K562 (cell line): ENCODE data around the gene IL27RA. TPM values are rescaled to one million over a fixed set of nuclear protein-coding genes. Genes with fewer than 3 reads are reported as not detected.

Experiments used
- ARID4B ChIP-seq: sonication (generic); formaldehyde crosslinking; IDR thresholded peaks from 2 replicates; pipeline ENCODE4 v1.8.0; 2022; ENCODE audit warnings: mild to moderate bottlenecking, missing genetic modification reagents
- CHD1 ChIP-seq: fragments of 200-600 bp; sonication (generic); IDR thresholded peaks from one replicate; pipeline ENCODE4 v1.6.1; 2012; ENCODE audit warnings: mild to moderate bottlenecking, moderate library complexity, low read length, inconsistent platforms
- CREB1 ChIP-seq, 2 experiments: sonication (generic) in 1 of 2; formaldehyde crosslinking in 1 of 2; IDR thresholded peaks; 2 replicates each; pipeline versions ENCODE4 v1.6.1 to v1.8.0; 2012 to 2022; ENCODE audit warnings: inconsistent platforms in 1 of 2, mild to moderate bottlenecking in 1 of 2, missing genetic modification reagents in 1 of 2, moderate library complexity in 1 of 2
- ELF2 ChIP-seq: fragments of 250-450 bp; sonication (Bioruptor Pico); IDR thresholded peaks from 2 replicates; pipeline ENCODE4 v1.5.0; 2021; ENCODE audit warnings: mild to moderate bottlenecking
- HDAC1 ChIP-seq, 2 experiments: fragments of 450-650 bp; IDR thresholded peaks; 2 replicates each; pipeline ENCODE4 v1.6.1; 2016 to 2017; ENCODE audit warnings: inconsistent platforms in 1 of 2, mild to moderate bottlenecking in 1 of 2, moderate library complexity in 1 of 2
- HDGF ChIP-seq: fragments of 450-650 bp; IDR thresholded peaks from 2 replicates; pipeline ENCODE4 v1.6.1; 2016
- HSF4 ChIP-seq: fragments of 250-450 bp; sonication (Bioruptor Pico); IDR thresholded peaks from 2 replicates; pipeline ENCODE4 v2.1.2; 2022; ENCODE audit warnings: mild to moderate bottlenecking, moderate library complexity, borderline replicate concordance
- NCOA4 ChIP-seq: fragments of 450-650 bp; IDR thresholded peaks from 2 replicates; pipeline ENCODE4 v1.6.1; 2018; ENCODE audit warnings: mild to moderate bottlenecking; ENCODE audit not compliant: partially characterized antibody
- PKNOX1 ChIP-seq: fragments of 450-650 bp; IDR thresholded peaks from 2 replicates; pipeline ENCODE4 v1.6.1; 2016
- POLR3A ChIP-seq: IDR thresholded peaks from 2 replicates; pipeline ENCODE4 v1.6.1; 2011; ENCODE audit warnings: borderline replicate concordance, mild to moderate bottlenecking, moderate library complexity; ENCODE audit not compliant: insufficient read length, insufficient read depth; ENCODE audit errors: extremely low read depth
- PRPF4 ChIP-seq: fragments of 200-400 bp; formaldehyde crosslinking; IDR thresholded peaks from one replicate; pipeline ENCODE4 v1.6.1; 2017; ENCODE audit warnings: low read length, low read depth, mild to moderate bottlenecking; ENCODE audit not compliant: insufficient read depth, poor library complexity, severe bottlenecking
- SMARCA4 ChIP-seq: fragments of 450-650 bp; IDR thresholded peaks from 2 replicates; pipeline ENCODE4 v1.6.1; 2016
- STAG1 ChIP-seq: sonication (generic); formaldehyde crosslinking; IDR thresholded peaks from 2 replicates; pipeline ENCODE4 v1.5.0; 2020; ENCODE audit warnings: missing genetic modification reagents, borderline replicate concordance
- XRCC3 ChIP-seq: fragments of 450-650 bp; IDR thresholded peaks from 2 replicates; pipeline ENCODE4 v1.6.1; 2017; ENCODE audit warnings: mild to moderate bottlenecking, moderate library complexity
- ZKSCAN8 ChIP-seq: fragments of 200-800 bp; sonication (Bioruptor generic); IDR thresholded peaks from 2 replicates; pipeline ENCODE4 v1.6.1; 2016; ENCODE audit warnings: missing genetic modification characterization, missing compliant biosample characterization
- ZNF277 ChIP-seq: fragments of 250-450 bp; sonication (Bioruptor Pico); IDR thresholded peaks from 2 replicates; pipeline ENCODE4 v1.8.0; 2022; ENCODE audit warnings: inconsistent platforms, mild to moderate bottlenecking, moderate library complexity, borderline replicate concordance
- ZNF699 ChIP-seq: fragments of 250-450 bp; sonication (Bioruptor Pico); IDR thresholded peaks from 2 replicates; pipeline ENCODE4 v1.8.0; 2021; ENCODE audit warnings: mild to moderate bottlenecking, moderate library complexity; ENCODE audit not compliant: insufficient replicate concordance
- ZNF75A ChIP-seq: fragments of 450-650 bp; formaldehyde crosslinking; IDR thresholded peaks from 2 replicates; pipeline ENCODE4 v1.4.0; 2020; ENCODE audit warnings: mild to moderate bottlenecking
- polyA plus RNA-seq, 8 experiments: library from polyadenylated mRNA; depleted of rRNA in 4 of 8; stranded (reverse) in 5 of 8; unstranded in 3 of 8; fragments of >200 nt; fragmentation: Nextera tagmentation in 2 of 8; fragmentation: Illumina TruSeq in 1 of 8; extraction: Ambion mirVana in 2 of 8; extraction: Trizol in 1 of 8; gene quantifications; 2 replicates each; pipeline versions ENCODE4 v1.2.1 to v1.2.3, GENCODE V29; 2011 to 2014; ENCODE audit warnings: inconsistent platforms in 1 of 8, missing spikeins in 1 of 8
- total RNA-seq, 7 experiments: library from RNA; depleted of rRNA in 6 of 7; stranded (reverse); fragments of >200 nt in 6 of 7; fragmentation: Illumina TruSeq in 2 of 7; extraction: Trizol in 2 of 7; gene quantifications; 2 replicates each; pipeline versions ENCODE4 v1.2.1 to v1.2.3, GENCODE V29; 2011 to 2021; ENCODE audit warnings: low replicate concordance in 1 of 7
- TF ChIP-seq, protein P1 (sequence below): IDR thresholded peaks from 2 replicates; pipeline ENCODE4 v1.6.1; 2012; ENCODE audit warnings: low read depth, low read length, improper control_type of control experiment, borderline replicate concordance

The IL27RA gene
- total and polyA plus RNA-seq, 9 of the 15 experiments (the other 6 are each of a cell fraction or from before 2014, with no cell fraction given), result 1.9 to 15.9 (median 12.0) TPM

DNA sequence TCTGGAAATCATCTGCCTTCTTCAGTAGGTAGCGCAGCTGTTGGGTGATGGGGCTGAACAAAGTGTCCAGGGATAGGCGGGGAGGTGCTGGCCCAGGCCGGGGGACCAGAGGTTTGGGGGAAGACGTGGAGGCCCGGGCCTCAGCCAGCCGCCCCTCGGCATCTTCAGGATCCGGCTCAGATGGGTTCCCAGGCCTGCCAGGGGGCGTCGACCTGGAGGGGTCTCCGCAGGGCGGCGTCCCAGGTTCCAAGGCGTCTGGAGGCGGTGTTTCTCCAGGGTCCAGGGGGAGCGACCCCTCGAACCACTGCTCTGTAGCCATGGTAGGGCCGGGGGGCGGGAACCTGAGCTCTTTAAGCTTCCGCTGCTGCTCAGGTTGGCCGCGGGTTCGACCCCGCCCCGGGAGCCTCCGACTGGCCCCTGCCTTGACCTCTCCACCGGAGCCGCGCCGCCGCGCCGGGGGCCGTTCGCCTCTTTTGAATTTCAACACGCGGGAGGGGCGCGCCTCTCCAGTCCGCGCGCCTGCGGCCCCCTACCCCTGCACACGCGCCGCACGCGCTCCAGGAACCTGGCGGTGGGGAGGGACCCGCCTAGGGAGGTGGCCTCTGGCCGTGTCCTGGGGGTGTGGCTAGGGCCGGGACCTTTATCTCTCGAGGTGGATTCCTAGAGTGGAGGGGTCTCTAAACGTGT lies 53.9 kb downstream of the IL27RA start, which contains the start of gene C19orf67 (continued):
- TF ChIP-seq CREB1 (IDR thresholded peaks at IDR 0.05) (no peak), CREB1 (CRISPR knock-in tag; IDR thresholded peaks at IDR 0.05) (no peak), PRPF4 (no peak), ZNF75A (no peak), ARID4B (CRISPR knock-in tag) (0 out of 2 replicates have a peak, but pooled peaks have one; percentile 46), HDAC1 (IDR thresholded peaks at IDR 0.05) (peak in 1 of 2 experiments; percentile 48; a peak in 1 of 4 replicates), POLR3A (no peak), HSF4 (CRISPR knock-in tag) (no peak), CHD1 (no peak), XRCC3 (no peak), PKNOX1 (no peak), NCOA4 (no peak), ZKSCAN8 (CRISPR knock-in tag) (no peak), SMARCA4 (no peak), ZNF277 (CRISPR knock-in tag) (no peak), ZNF699 (CRISPR knock-in tag) (no peak), STAG1 (CRISPR knock-in tag) (peak; percentile 9; the same call in 1 of the 2 replicates), HDGF (no peak), ELF2 (CRISPR knock-in tag) (0 out of 2 replicates have a peak, but pooled peaks have one; percentile 43)
- TF ChIP-seq, protein P1, sequence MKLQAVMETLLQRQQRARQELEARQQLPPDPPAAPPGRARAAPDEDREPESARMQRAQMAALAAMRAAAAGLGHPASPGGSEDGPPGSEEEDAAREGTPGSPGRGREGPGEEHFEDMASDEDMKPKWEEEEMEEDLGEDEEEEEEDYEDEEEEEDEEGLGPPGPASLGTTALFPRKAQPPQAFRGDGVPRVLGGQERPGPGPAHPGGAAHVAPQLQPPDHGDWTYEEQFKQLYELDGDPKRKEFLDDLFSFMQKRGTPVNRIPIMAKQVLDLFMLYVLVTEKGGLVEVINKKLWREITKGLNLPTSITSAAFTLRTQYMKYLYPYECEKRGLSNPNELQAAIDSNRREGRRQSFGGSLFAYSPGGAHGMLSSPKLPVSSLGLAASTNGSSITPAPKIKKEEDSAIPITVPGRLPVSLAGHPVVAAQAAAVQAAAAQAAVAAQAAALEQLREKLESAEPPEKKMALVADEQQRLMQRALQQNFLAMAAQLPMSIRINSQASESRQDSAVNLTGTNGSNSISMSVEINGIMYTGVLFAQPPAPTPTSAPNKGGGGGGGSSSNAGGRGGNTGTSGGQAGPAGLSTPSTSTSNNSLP, result no peak
